ENCODE results near the gene PLOD3. TPM values are rescaled to one million over a fixed set of nuclear protein-coding genes. Genes with fewer than 3 reads are reported as not detected.
A peak's percentile ranks its signal among the peaks of the same experiment; 100 is the strongest.

PLOD3 gene
- total and polyA plus RNA-seq, 9 of the 15 experiments (the other 6 are each of a cell fraction or from before 2014, with no cell fraction given), result 2.8 to 101 (median 30.9) TPM

DNA sequence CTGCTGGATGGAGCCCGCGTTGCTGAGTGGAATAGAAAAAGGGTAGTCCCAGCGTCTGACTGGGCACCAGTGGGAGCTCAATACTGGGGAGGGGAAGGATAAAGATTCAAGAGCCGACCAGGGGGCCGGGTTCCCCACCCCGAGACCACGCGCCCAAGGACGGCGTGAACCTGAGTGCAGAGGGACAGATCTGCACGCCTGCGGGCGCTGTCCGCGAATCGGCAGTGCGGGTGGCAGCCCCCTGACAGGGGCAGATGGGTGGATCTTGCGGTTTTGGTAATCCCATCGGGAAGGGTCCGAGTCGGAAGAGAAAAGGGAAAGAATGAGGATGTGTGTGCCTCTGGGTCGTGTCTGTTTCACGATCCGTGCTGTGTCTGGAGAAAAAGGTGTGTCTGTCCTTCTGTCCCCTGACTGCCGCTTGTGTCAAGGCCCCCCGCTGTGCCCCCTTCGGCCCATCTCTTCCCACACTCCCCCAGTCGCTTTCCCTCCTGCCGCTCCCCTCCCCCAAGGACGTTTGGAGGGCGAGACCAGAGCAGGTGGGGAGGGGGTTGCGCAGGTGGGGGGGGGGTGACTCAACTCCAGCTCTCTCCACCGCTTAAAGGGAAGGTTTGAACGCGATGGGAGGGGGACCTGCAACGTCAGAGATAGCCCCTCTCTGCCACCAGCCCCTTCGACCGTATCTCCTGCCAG lies 51.3 kb downstream of the PLOD3 start (continued):
- TF ChIP-seq CBFB (CRISPR knock-in tag; IDR thresholded peaks at IDR 0.05), result 0 out of 2 replicates have a peak, but pooled peaks have one; percentile 41
- no peak for TF ChIP-seq PML (IDR thresholded peaks at IDR 0.05; ENCODE audit: low read length)
- TF ChIP-seq, protein P1, sequence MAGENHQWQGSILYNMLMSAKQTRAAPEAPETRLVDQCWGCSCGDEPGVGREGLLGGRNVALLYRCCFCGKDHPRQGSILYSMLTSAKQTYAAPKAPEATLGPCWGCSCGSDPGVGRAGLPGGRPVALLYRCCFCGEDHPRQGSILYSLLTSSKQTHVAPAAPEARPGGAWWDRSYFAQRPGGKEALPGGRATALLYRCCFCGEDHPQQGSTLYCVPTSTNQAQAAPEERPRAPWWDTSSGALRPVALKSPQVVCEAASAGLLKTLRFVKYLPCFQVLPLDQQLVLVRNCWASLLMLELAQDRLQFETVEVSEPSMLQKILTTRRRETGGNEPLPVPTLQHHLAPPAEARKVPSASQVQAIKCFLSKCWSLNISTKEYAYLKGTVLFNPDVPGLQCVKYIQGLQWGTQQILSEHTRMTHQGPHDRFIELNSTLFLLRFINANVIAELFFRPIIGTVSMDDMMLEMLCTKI (IDR thresholded peaks at IDR 0.05; ENCODE audit: partially characterized antibody), result no peak
- TF ChIP-seq HOXB6 (CRISPR knock-in tag; IDR thresholded peaks at IDR 0.05; ENCODE audit: borderline replicate concordance), result no peak
- TF ChIP-seq ARHGAP35 (IDR thresholded peaks at IDR 0.05; ENCODE audit: partially characterized antibody), result no peak
- TF ChIP-seq TAF7 (tag; IDR thresholded peaks at IDR 0.05), result no peak
- TF ChIP-seq MYBL2 (IDR thresholded peaks at IDR 0.05; ENCODE audit: low read depth), result no peak
- no peak for TF ChIP-seq MYBL2 (CRISPR knock-in tag; IDR thresholded peaks at IDR 0.05; ENCODE audit: borderline replicate concordance)
- no peak for TF ChIP-seq CBX5 (IDR thresholded peaks at IDR 0.05; ENCODE audit: borderline replicate concordance, low read depth)
- TF ChIP-seq, protein P2, sequence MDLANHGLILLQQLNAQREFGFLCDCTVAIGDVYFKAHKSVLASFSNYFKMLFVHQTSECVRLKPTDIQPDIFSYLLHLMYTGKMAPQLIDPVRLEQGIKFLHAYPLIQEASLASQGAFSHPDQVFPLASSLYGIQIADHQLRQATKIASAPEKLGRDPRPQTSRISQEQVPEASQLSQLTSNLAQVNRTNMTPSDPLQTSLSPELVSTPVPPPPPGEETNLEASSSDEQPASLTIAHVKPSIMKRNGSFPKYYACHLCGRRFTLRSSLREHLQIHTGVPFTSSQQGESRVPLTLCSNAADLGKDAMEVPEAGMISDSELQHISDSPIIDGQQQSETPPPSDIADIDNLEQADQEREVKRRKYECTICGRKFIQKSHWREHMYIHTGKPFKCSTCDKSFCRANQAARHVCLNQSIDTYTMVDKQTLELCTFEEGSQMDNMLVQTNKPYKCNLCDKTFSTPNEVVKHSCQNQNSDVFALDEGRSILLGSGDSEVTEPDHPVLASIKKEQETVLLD (IDR thresholded peaks at IDR 0.05), result no peak
- TF ChIP-seq, protein P3, sequence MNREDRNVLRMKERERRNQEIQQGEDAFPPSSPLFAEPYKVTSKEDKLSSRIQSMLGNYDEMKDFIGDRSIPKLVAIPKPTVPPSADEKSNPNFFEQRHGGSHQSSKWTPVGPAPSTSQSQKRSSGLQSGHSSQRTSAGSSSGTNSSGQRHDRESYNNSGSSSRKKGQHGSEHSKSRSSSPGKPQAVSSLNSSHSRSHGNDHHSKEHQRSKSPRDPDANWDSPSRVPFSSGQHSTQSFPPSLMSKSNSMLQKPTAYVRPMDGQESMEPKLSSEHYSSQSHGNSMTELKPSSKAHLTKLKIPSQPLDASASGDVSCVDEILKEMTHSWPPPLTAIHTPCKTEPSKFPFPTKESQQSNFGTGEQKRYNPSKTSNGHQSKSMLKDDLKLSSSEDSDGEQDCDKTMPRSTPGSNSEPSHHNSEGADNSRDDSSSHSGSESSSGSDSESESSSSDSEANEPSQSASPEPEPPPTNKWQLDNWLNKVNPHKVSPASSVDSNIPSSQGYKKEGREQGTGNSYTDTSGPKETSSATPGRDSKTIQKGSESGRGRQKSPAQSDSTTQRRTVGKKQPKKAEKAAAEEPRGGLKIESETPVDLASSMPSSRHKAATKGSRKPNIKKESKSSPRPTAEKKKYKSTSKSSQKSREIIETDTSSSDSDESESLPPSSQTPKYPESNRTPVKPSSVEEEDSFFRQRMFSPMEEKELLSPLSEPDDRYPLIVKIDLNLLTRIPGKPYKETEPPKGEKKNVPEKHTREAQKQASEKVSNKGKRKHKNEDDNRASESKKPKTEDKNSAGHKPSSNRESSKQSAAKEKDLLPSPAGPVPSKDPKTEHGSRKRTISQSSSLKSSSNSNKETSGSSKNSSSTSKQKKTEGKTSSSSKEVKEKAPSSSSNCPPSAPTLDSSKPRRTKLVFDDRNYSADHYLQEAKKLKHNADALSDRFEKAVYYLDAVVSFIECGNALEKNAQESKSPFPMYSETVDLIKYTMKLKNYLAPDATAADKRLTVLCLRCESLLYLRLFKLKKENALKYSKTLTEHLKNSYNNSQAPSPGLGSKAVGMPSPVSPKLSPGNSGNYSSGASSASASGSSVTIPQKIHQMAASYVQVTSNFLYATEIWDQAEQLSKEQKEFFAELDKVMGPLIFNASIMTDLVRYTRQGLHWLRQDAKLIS (CRISPR knock-in tag; IDR thresholded peaks at IDR 0.05), result 0 out of 2 replicates have a peak, but pooled peaks have one; percentile 8
- no peak for TF ChIP-seq ZNF766 (CRISPR knock-in tag; conservative IDR thresholded peaks at IDR 0.05)

All from K562 (cell line).